Spleen (tissue), 11 donors: ENCODE measurements around the gene RAD23B. TPM values are rescaled to one million over a fixed set of nuclear protein-coding genes. Genes with fewer than 3 reads are reported as not detected.

ENCODE experiments used
- DNase-seq: peaks from one replicate; pipeline ENCODE4 v3.0.0-alpha.2; 2020
- H3K27ac ChIP-seq, 8 donors: fragments of 200-600 bp; sonication (generic) in 7 of 8; 1 replicate in 4 of 8; 2 replicates in 4 of 8; pipeline versions ENCODE4 v1.5.0 to v1.8.0; 2016 to 2021; ENCODE audit warnings: inconsistent platforms in 4 of 8, mild to moderate bottlenecking in 4 of 8, moderate library complexity in 1 of 8
- H3K27me3 ChIP-seq, 7 donors: fragments of 200-600 bp; sonication (generic) in 6 of 7; replicated peaks in 1 of 7; 1 replicate in 4 of 7; 2 replicates in 3 of 7; pipeline versions ENCODE4 v1.5.0 to v1.8.0; 2016 to 2021; ENCODE audit warnings: inconsistent platforms in 3 of 7, mild to moderate bottlenecking in 1 of 7
- H3K36me3 ChIP-seq, 6 donors: fragments of 200-600 bp; sonication (generic) in 5 of 6; 1 replicate in 4 of 6; 2 replicates in 2 of 6; pipeline versions ENCODE4 v1.5.0 to v1.8.0; 2016 to 2021; ENCODE audit warnings: inconsistent platforms in 2 of 6
- H3K4me1 ChIP-seq, 6 donors: fragments of 200-600 bp; sonication (generic) in 5 of 6; 1 replicate in 3 of 6; 2 replicates in 3 of 6; pipeline versions ENCODE4 v1.5.0 to v1.8.0; 2016 to 2021; ENCODE audit warnings: inconsistent platforms in 3 of 6
- H3K4me3 ChIP-seq, 8 donors: fragments of 200-600 bp; sonication (generic) in 7 of 8; 1 replicate in 4 of 8; 2 replicates in 4 of 8; pipeline versions ENCODE4 v1.5.0 to v1.8.0; 2016 to 2021; ENCODE audit warnings: inconsistent platforms in 4 of 8, mild to moderate bottlenecking in 4 of 8, moderate library complexity in 2 of 8
- H3K9me3 ChIP-seq, 8 donors: fragments of 200-600 bp; sonication (generic) in 7 of 8; 1 replicate in 4 of 8; 2 replicates in 4 of 8; pipeline versions ENCODE4 v1.5.0 to v1.8.0; 2016 to 2021; ENCODE audit warnings: inconsistent platforms in 4 of 8
- CTCF ChIP-seq, 11 experiments: fragments of 200-600 bp in 7 of 11; fragments of 450-650 bp in 4 of 11; sonication (generic) in 4 of 11; IDR thresholded peaks in 8 of 11; conservative IDR thresholded peaks in 3 of 11; 1 replicate in 7 of 11; 2 replicates in 4 of 11; pipeline versions ENCODE4 v1.4.0 to v1.8.0; 2016 to 2021; ENCODE audit warnings: antibody characterized with exemption in 11 of 11, inconsistent platforms in 4 of 11, mild to moderate bottlenecking in 1 of 11
- POLR2A ChIP-seq, 3 donors: fragments of 450-650 bp; IDR thresholded peaks; one replicate each; pipeline ENCODE4 v1.5.1; 2017; ENCODE audit warnings: antibody characterized with exemption in 3 of 3, mild to moderate bottlenecking in 1 of 3
- POLR2AphosphoS5 ChIP-seq, 3 donors: sonication (generic); formaldehyde crosslinking; IDR thresholded peaks; one replicate each; pipeline ENCODE4 v1.5.1; 2017; ENCODE audit warnings: antibody characterized with exemption in 3 of 3
- WGBS, 5 donors: extraction: QIAGEN DNeasy Blood & Tissue Kit in 3 of 5; methylation state at CpG; one replicate each; pipeline versions ENCODE4 v1.1.5 to v1.1.7; 2013 to 2018; 5-methylcytosine and 5-hydroxymethylcytosine counted together
- intact Hi-C: fragments of 100-400 bp; cut with DNase I; formaldehyde crosslinking; loops from one replicate; pipeline ENCODE4 v1.15.0; 2023; ENCODE audit warnings: low total_unique reads
- polyA plus RNA-seq, 3 donors: library from polyadenylated mRNA; stranded (reverse); fragments of 200-250 nt; gene quantifications; one replicate each; pipeline ENCODE4 v1.2.1, GENCODE V29; 2013
- total RNA-seq, 7 donors: library from RNA; depleted of rRNA in 3 of 7; stranded (reverse); fragments of >200 nt in 3 of 7; fragmentation: NEBNext Ultra II Directional in 4 of 7; extraction: Animal tissue kit (Norgen Biotek cat#: 25700) in 4 of 7; gene quantifications; one replicate each; pipeline versions ENCODE4 v1.1.0 to v1.2.1, GENCODE V29; 2016 to 2021
- donor health status: healthy with polysubstance abuse.
- donor health status: DM: no; HTN: no; CAD: no; lungs with moderate emphysema.
- donor health status: DM: no; HTN: no; CAD: no.
- donor health status: Bipolar disorder and iron deficiency.
- donor health status: healthy.
- donor health status: DM: no; HTN: no; CAD: no.
- donor health status: DM: yes; HTN: yes; CAD: no.

The RAD23B gene
- total and polyA plus RNA-seq, 10 donors: 21.3 to 91.9 (median 64.5) TPM

GRCh38 chr9:107246259-107247254 lies 36.5 kb upstream of the RAD23B start:
- no peak for DNase-seq
- Histone ChIP-seq H3K36me3 (no peaks in the 10 kb centered on the region), H3K27me3 (peaks cover 0 to 8% (median 0%) of the 10 kb centered on the region in 7 donors), H3K4me3 (no peak overlapping the region), H3K9me3 (no peaks in the 10 kb centered on the region), H3K27ac (no peak overlapping the region), H3K4me1 (peaks cover 0 to 4% (median 0%) of the 10 kb centered on the region in 6 donors)
- TF ChIP-seq CTCF (IDR thresholded peaks at IDR 0.05 in 8 of 11, conservative IDR thresholded peaks at IDR 0.05 in 3 of 11): no peak
- no peak for TF ChIP-seq POLR2AphosphoS5 (IDR thresholded peaks at IDR 0.05)
- no peak for TF ChIP-seq POLR2A (IDR thresholded peaks at IDR 0.05)
- intact Hi-C loops: no loop called here
- 84 to 94% (median 91%) methylated on average over 4 to 5 of the region's 5 CpGs for WGBS, 5 donors

GRCh38 chr9:107248714-107249113 lies 34.4 kb upstream of the RAD23B start:
- Histone ChIP-seq H3K36me3 (no peaks in the 10 kb centered on the region), H3K27me3 (peaks cover 0 to 8% (median 0%) of the 10 kb centered on the region in 7 donors), H3K4me1 (peaks cover 0 to 4% (median 0%) of the 10 kb centered on the region in 6 donors), H3K4me3 (no peak overlapping the region), H3K9me3 (no peaks in the 10 kb centered on the region), H3K27ac (no peak overlapping the region)
- DNase-seq: no peak
- TF ChIP-seq CTCF (IDR thresholded peaks at IDR 0.05 in 8 of 11, conservative IDR thresholded peaks at IDR 0.05 in 3 of 11): no peak
- no peak for TF ChIP-seq POLR2A (IDR thresholded peaks at IDR 0.05)
- TF ChIP-seq POLR2AphosphoS5 (IDR thresholded peaks at IDR 0.05): no peak
- 73 to 86% (median 78%) methylated on average over 5 of the region's 5 CpGs for WGBS, 5 donors
- intact Hi-C loops: no loop called here

GRCh38 chr9:107249131-107249533 lies 33.9 kb upstream of the RAD23B start:
- DNase-seq: no peak
- no peaks in the 10 kb centered on the region for H3K9me3 ChIP-seq
- no peaks in the 10 kb centered on the region for H3K36me3 ChIP-seq
- TF ChIP-seq CTCF (IDR thresholded peaks at IDR 0.05 in 8 of 11, conservative IDR thresholded peaks at IDR 0.05 in 3 of 11) (no peak), POLR2A (IDR thresholded peaks at IDR 0.05) (no peak), POLR2AphosphoS5 (IDR thresholded peaks at IDR 0.05) (no peak)
- H3K27ac ChIP-seq: no peak overlapping the region
- H3K4me3 ChIP-seq: no peak overlapping the region
- intact Hi-C loops: no loop called here
- H3K4me1 ChIP-seq: peaks cover 0 to 4% (median 0%) of the 10 kb centered on the region in 6 donors
- H3K27me3 ChIP-seq: peaks cover 0 to 8% (median 0%) of the 10 kb centered on the region in 7 donors
- 49 to 69% (median 64%) methylated on average over 2 of the region's 2 CpGs for WGBS, 5 donors

GRCh38 chr9:107249665-107250285 lies 33.3 kb upstream of the RAD23B start:
- no peak for TF ChIP-seq POLR2AphosphoS5 (IDR thresholded peaks at IDR 0.05)
- TF ChIP-seq CTCF (IDR thresholded peaks at IDR 0.05 in 8 of 11, conservative IDR thresholded peaks at IDR 0.05 in 3 of 11): no peak
- no peak for TF ChIP-seq POLR2A (IDR thresholded peaks at IDR 0.05)
- no peaks in the 10 kb centered on the region for H3K9me3 ChIP-seq
- DNase-seq: no peak
- 84 to 97% (median 90%) methylated on average over 2 of the region's 2 CpGs for WGBS, 5 donors
- no peaks in the 10 kb centered on the region for H3K36me3 ChIP-seq
- no peak overlapping the region for H3K4me3 ChIP-seq
- intact Hi-C loops: no loop called here
- peaks cover 0 to 4% (median 0%) of the 10 kb centered on the region in 6 donors for H3K4me1 ChIP-seq
- peaks cover 0 to 8% (median 0%) of the 10 kb centered on the region in 7 donors for H3K27me3 ChIP-seq
- H3K27ac ChIP-seq: no peak overlapping the region
